ENCODE results near the gene PRKAR1B. TPM values are rescaled to one million over a fixed set of nuclear protein-coding genes. Genes with fewer than 3 reads are reported as not detected.
"Not testable (repeated sequence)": the region's sequence is repeated elsewhere in the genome, so short reads cannot be mapped to it uniquely, and the experiment has no call there.

PRKAR1B gene
- total RNA-seq, 1 experiment from 2014 or later: 27.2 TPM

GRCh38 chr7:659996-660395 lies 67.1 kb downstream of the PRKAR1B start:
- CTCF ChIA-PET: no interaction called here
- no peak overlapping the region for H3K27ac ChIP-seq (ENCODE audit: low read depth, low read length, poor library complexity, severe bottlenecking)
- H3K36me3 ChIP-seq (ENCODE audit: insufficient read depth, low read length, poor library complexity, severe bottlenecking): no peaks in the 10 kb centered on the region
- H3K4me1 ChIP-seq (ENCODE audit: insufficient read depth, low read length, poor library complexity, severe bottlenecking): no peaks in the 10 kb centered on the region
- BruUV-seq (replicated peaks): no TSS peak
- intact Hi-C loops (cut with micrococcal nuclease; ENCODE audit: unreplicated experiment): no loop called here
- TF ChIP-seq, protein P1, sequence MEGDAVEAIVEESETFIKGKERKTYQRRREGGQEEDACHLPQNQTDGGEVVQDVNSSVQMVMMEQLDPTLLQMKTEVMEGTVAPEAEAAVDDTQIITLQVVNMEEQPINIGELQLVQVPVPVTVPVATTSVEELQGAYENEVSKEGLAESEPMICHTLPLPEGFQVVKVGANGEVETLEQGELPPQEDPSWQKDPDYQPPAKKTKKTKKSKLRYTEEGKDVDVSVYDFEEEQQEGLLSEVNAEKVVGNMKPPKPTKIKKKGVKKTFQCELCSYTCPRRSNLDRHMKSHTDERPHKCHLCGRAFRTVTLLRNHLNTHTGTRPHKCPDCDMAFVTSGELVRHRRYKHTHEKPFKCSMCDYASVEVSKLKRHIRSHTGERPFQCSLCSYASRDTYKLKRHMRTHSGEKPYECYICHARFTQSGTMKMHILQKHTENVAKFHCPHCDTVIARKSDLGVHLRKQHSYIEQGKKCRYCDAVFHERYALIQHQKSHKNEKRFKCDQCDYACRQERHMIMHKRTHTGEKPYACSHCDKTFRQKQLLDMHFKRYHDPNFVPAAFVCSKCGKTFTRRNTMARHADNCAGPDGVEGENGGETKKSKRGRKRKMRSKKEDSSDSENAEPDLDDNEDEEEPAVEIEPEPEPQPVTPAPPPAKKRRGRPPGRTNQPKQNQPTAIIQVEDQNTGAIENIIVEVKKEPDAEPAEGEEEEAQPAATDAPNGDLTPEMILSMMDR (conservative IDR thresholded peaks at IDR 0.05; ENCODE audit: low read depth, low read length): no peak
- no peak for TF ChIP-seq EZH2 (IDR thresholded peaks at IDR 0.05; ENCODE audit: borderline replicate concordance, low read depth, low read length, poor library complexity, severe bottlenecking)
- H3K4me3 ChIP-seq (ENCODE audit: low read depth, low read length, poor library complexity, severe bottlenecking): no peak overlapping the region
- no peaks in the 10 kb centered on the region for H3K27me3 ChIP-seq (replicated peaks; ENCODE audit: insufficient read depth, low read depth, low read length, poor library complexity)
- POLR2A ChIA-PET (ENCODE audit: low non-redundant PET): no interaction called here
- no peak for DNase-seq (ENCODE audit: low spot score)
- H3K9me3 ChIP-seq (ENCODE audit: low read depth, low read length, poor library complexity, severe bottlenecking): no peaks in the 10 kb centered on the region

GRCh38 chr7:659306-659847 lies 67.7 kb downstream of the PRKAR1B start:
- no peak overlapping the region for H3K27ac ChIP-seq (ENCODE audit: low read depth, low read length, poor library complexity, severe bottlenecking)
- CTCF ChIA-PET: no interaction called here
- no peaks in the 10 kb centered on the region for H3K36me3 ChIP-seq (ENCODE audit: insufficient read depth, low read length, poor library complexity, severe bottlenecking)

DNA sequence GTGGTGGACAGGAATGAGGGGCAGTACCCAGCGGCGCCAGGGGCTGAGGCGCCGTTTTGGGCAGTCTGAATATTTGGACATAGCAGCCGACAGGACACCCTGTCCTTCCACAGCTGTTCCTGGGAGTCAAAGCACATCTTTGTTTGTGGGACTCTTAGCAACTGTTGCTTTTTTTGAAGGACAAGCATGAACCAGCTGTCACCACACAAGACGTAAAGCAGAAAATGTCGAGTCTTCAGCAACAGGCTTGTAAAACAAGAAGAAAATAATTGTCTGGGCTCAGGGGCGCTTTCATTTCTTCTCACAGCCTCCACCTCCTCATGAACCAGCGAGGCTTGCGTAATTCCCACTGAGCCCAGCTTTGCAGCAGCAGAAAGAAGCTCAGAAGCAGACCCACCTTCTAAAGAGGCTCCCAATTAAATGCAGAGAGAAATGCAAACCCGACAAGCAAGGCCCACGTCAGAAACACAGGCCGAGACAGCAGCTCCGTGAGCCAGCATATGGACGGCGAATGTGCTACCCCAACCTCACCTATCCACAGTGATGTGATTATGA lies 69.4 kb downstream of the PRKAR1B start:
- no peaks in the 10 kb centered on the region for H3K27me3 ChIP-seq (replicated peaks; ENCODE audit: insufficient read depth, low read depth, low read length, poor library complexity)
- ChIA-PET POLR2A (ENCODE audit: low non-redundant PET) (no interaction called here), CTCF (no interaction called here)
- H3K9me3 ChIP-seq (ENCODE audit: low read depth, low read length, poor library complexity, severe bottlenecking): peaks cover 2% of the 10 kb centered on the region
- no TSS peak for BruUV-seq (replicated peaks)
- DNase-seq (ENCODE audit: low spot score): peak; percentile 26
- intact Hi-C loops (cut with micrococcal nuclease; ENCODE audit: unreplicated experiment): no loop called here
- no peaks in the 10 kb centered on the region for H3K4me1 ChIP-seq (ENCODE audit: insufficient read depth, low read length, poor library complexity, severe bottlenecking)
- no peak overlapping the region for H3K4me3 ChIP-seq (ENCODE audit: low read depth, low read length, poor library complexity, severe bottlenecking)
- no peak overlapping the region for H3K27ac ChIP-seq (ENCODE audit: low read depth, low read length, poor library complexity, severe bottlenecking)
- H3K36me3 ChIP-seq (ENCODE audit: insufficient read depth, low read length, poor library complexity, severe bottlenecking): no peaks in the 10 kb centered on the region
- TF ChIP-seq, protein P1 (conservative IDR thresholded peaks at IDR 0.05; ENCODE audit: low read depth, low read length): no peak
- no peak for TF ChIP-seq EZH2 (IDR thresholded peaks at IDR 0.05; ENCODE audit: borderline replicate concordance, low read depth, low read length, poor library complexity, severe bottlenecking)

More at GRCh38 chr7:659306-659847, 67.7 kb downstream of the PRKAR1B start:
- POLR2A ChIA-PET (ENCODE audit: low non-redundant PET): no interaction called here
- BruUV-seq (replicated peaks): no TSS peak
- Histone ChIP-seq H3K4me3 (ENCODE audit: low read depth, low read length, poor library complexity, severe bottlenecking) (no peak overlapping the region), H3K27me3 (replicated peaks; ENCODE audit: insufficient read depth, low read depth, low read length, poor library complexity) (no peaks in the 10 kb centered on the region), H3K9me3 (ENCODE audit: low read depth, low read length, poor library complexity, severe bottlenecking) (no peaks in the 10 kb centered on the region), H3K4me1 (ENCODE audit: insufficient read depth, low read length, poor library complexity, severe bottlenecking) (no peaks in the 10 kb centered on the region)
- no peak for DNase-seq (ENCODE audit: low spot score)
- intact Hi-C loops (cut with micrococcal nuclease; ENCODE audit: unreplicated experiment): no loop called here
- TF ChIP-seq EZH2 (IDR thresholded peaks at IDR 0.05; ENCODE audit: borderline replicate concordance, low read depth, low read length, poor library complexity, severe bottlenecking): no peak
- TF ChIP-seq, protein P1 (conservative IDR thresholded peaks at IDR 0.05; ENCODE audit: low read depth, low read length): no peak

DNA sequence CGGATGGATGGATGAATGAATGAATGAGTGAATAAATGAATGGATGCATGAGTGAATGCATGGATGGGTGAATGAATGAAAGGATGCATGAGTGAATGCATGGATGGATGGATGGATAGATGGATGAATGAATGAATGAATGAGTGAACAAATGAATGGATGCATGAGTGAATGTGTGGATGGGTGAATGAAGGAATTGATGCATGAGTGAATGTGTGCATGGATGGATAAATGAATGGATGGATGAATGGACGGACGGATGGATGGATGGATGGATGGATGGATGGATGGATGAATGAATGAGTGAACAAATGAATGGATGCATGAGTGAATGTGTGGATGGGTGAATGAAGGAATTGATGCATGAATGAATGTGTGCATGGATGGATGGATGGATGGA lies 70.1 kb downstream of the PRKAR1B start:
- BruUV-seq (replicated peaks); DNase-seq (ENCODE audit: low spot score); CTCF ChIA-PET; H3K4me1 ChIP-seq (ENCODE audit: insufficient read depth, low read length, poor library complexity, severe bottlenecking); intact Hi-C loops (cut with micrococcal nuclease; ENCODE audit: unreplicated experiment); H3K36me3 ChIP-seq (ENCODE audit: insufficient read depth, low read length, poor library complexity, severe bottlenecking); H3K4me3 ChIP-seq (ENCODE audit: low read depth, low read length, poor library complexity, severe bottlenecking); POLR2A ChIA-PET (ENCODE audit: low non-redundant PET); H3K27ac ChIP-seq (ENCODE audit: low read depth, low read length, poor library complexity, severe bottlenecking); H3K27me3 ChIP-seq (replicated peaks; ENCODE audit: insufficient read depth, low read depth, low read length, poor library complexity); H3K9me3 ChIP-seq (ENCODE audit: low read depth, low read length, poor library complexity, severe bottlenecking): not testable (repeated sequence)

Data from A673 (cell line).